Keratinocyte (primary cell): Measurements from ENCODE around the gene ZNF880.

Source experiments
- EZH2 ChIP-seq: IDR thresholded peaks from one replicate; pipeline ENCODE4 v1.6.1; 2012; ENCODE audit warnings: inconsistent platforms, mild to moderate bottlenecking, low read length, moderate library complexity
- TF ChIP-seq, protein P1 (sequence below), 3 experiments: IDR thresholded peaks in 1 of 3; conservative IDR thresholded peaks in 1 of 3; optimal IDR thresholded peaks in 1 of 3; 2 replicates in 2 of 3; 3 replicates in 1 of 3; pipeline versions ENCODE3 to v1.5.1; 2011; ENCODE audit warnings: low read length in 3 of 3, mild to moderate bottlenecking in 3 of 3, moderate library complexity in 2 of 3, control low read depth in 1 of 3, inconsistent platforms in 1 of 3; ENCODE audit not compliant: insufficient read depth in 2 of 3; ENCODE audit errors: extremely low read depth in 1 of 3

DNA sequence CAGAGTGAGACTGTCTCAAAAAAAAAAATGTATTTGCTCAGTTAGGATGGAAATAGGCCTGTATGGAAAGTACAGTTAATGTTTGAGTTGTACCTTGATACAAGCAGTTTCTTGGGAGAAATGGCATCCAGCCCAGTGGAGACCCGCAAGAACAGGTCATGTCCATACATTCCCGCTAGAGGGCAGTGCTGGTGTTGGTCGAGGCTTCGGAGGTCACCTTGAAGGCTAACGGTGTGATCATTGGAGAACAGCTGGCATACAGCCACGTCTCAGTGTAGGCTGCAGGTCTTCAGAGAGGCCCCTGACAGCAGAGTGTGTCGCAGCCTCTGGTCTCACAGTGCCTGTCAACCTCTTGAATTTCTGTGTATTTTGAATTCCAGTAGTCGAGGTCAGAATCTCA, 26.2 kb upstream of the ZNF880 start:
- TF ChIP-seq, protein P1, sequence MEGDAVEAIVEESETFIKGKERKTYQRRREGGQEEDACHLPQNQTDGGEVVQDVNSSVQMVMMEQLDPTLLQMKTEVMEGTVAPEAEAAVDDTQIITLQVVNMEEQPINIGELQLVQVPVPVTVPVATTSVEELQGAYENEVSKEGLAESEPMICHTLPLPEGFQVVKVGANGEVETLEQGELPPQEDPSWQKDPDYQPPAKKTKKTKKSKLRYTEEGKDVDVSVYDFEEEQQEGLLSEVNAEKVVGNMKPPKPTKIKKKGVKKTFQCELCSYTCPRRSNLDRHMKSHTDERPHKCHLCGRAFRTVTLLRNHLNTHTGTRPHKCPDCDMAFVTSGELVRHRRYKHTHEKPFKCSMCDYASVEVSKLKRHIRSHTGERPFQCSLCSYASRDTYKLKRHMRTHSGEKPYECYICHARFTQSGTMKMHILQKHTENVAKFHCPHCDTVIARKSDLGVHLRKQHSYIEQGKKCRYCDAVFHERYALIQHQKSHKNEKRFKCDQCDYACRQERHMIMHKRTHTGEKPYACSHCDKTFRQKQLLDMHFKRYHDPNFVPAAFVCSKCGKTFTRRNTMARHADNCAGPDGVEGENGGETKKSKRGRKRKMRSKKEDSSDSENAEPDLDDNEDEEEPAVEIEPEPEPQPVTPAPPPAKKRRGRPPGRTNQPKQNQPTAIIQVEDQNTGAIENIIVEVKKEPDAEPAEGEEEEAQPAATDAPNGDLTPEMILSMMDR (optimal IDR thresholded peaks at IDR 0.05 in 1 of 3, IDR thresholded peaks at IDR 0.05 in 1 of 3, conservative IDR thresholded peaks at IDR 0.05 in 1 of 3; ENCODE audit: extremely low read depth in 1 of 3, insufficient read depth in 2 of 3, low read length in 3 of 3): peak; percentile 16 to 54 (median 41)
- TF ChIP-seq EZH2: no peak
